Transverse colon (tissue), 4 donors: ENCODE measurements around the gene ARL15. TPM values are rescaled to one million over a fixed set of nuclear protein-coding genes. Genes with fewer than 3 reads are reported as not detected.

Source experiments
- DNase-seq: peaks from one replicate; pipeline ENCODE4 v3.0.0-alpha.2; 2019
- H3K27ac ChIP-seq, 4 donors: fragments of 200-600 bp; sonication (generic); 2 replicates each; pipeline ENCODE4 v1.5.1; 2016 to 2018; ENCODE audit warnings: inconsistent platforms in 4 of 4
- H3K27me3 ChIP-seq: fragments of 200-600 bp; sonication (generic); 2 replicates; pipeline ENCODE4 v1.5.1; 2017; ENCODE audit warnings: inconsistent platforms
- H3K36me3 ChIP-seq, 4 donors: fragments of 200-600 bp; sonication (generic); 2 replicates each; pipeline ENCODE4 v1.5.1; 2017 to 2019; ENCODE audit warnings: inconsistent platforms in 4 of 4
- H3K4me1 ChIP-seq, 4 donors: fragments of 200-600 bp; sonication (generic); 2 replicates each; pipeline ENCODE4 v1.5.1; 2017 to 2020; ENCODE audit warnings: inconsistent platforms in 4 of 4
- H3K4me3 ChIP-seq, 4 donors: fragments of 200-600 bp; sonication (generic); 1 replicate in 1 of 4; 2 replicates in 3 of 4; pipeline versions ENCODE4 v1.5.1 to v1.6.1; 2017 to 2019; ENCODE audit warnings: inconsistent platforms in 4 of 4
- H3K9me3 ChIP-seq, 2 donors: fragments of 200-600 bp; sonication (generic); 2 replicates each; pipeline ENCODE4 v1.5.1; 2017 to 2019; ENCODE audit warnings: inconsistent platforms in 2 of 2
- EP300 ChIP-seq: sonication (generic); formaldehyde crosslinking; IDR thresholded peaks from one replicate; pipeline ENCODE4 v1.6.1; 2017; ENCODE audit warnings: antibody characterized with exemption, low read depth
- POLR2A ChIP-seq: fragments of 450-650 bp; IDR thresholded peaks from one replicate; pipeline ENCODE4 v1.6.1; 2016; ENCODE audit warnings: antibody characterized with exemption, mild to moderate bottlenecking, moderate library complexity
- POLR2AphosphoS5 ChIP-seq, 3 donors: sonication (generic); formaldehyde crosslinking; IDR thresholded peaks; one replicate each; pipeline ENCODE4 v1.6.1; 2016; ENCODE audit warnings: antibody characterized with exemption in 3 of 3
- WGBS, 2 donors: methylation state at CpG; one replicate each; pipeline ENCODE4 v1.1.5; 2018; ENCODE audit warnings: low coverage in 1 of 2; 5-methylcytosine and 5-hydroxymethylcytosine counted together
- in situ Hi-C, 4 donors: fragments of 200-750 bp; cut with MboI; loops; one replicate each; pipeline versions ENCODE4 v1.15.0 to v1.15.1; 2017; ENCODE audit warnings: low sequenced_read_pairs in 3 of 4, low pct_ligation_motif_present in 1 of 4, low pct_unique_long_range_greater_than_20kb in 1 of 4
- intact Hi-C: fragments of 100-400 bp; cut with DNase I; formaldehyde crosslinking; loops from one replicate; pipeline ENCODE4 v1.15.1; 2023; ENCODE audit warnings: low total_unique reads
- total RNA-seq, 4 donors: library from RNA; depleted of rRNA; stranded (reverse); fragments of >200 nt; gene quantifications; one replicate each; pipeline ENCODE4 v1.1.0, GENCODE V29; 2016
- TF ChIP-seq, protein P1 (sequence below), 5 experiments: fragments of 200-600 bp in 3 of 5; fragments of 450-650 bp in 2 of 5; sonication (generic) in 3 of 5; IDR thresholded peaks; 1 replicate in 2 of 5; 2 replicates in 3 of 5; pipeline ENCODE4 v1.5.1; 2016 to 2017; ENCODE audit warnings: antibody characterized with exemption in 5 of 5, inconsistent platforms in 3 of 5, mild to moderate bottlenecking in 2 of 5, moderate library complexity in 1 of 5

ARL15 gene
- total RNA-seq, 4 donors from 2014 or later = 9.0 to 57.1 (median 27.7) TPM

DNA sequence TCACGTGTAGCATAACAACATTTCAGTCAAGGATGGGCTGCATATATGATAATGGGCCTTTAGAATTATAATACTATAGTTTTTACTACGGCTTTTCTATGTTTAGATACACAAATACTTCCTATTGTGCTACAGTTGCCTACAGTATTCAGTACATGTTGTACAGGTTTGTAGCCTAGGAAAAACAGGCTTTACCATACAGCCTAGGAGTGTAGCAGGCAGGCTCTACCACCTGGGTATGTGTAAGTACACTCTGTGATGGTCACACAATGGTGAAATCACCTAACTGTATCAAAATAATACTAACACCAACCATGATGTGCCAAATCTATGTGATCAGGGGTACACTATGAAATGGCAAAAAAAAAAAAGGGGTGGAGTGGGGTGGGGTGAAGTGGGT, 372.9 kb downstream of the ARL15 start:
- H3K27me3 ChIP-seq = no peaks in the 10 kb centered on the region
- in situ Hi-C loops = no loop called here
- H3K9me3 ChIP-seq = no peaks in the 10 kb centered on the region
- no peaks in the 10 kb centered on the region for H3K36me3 ChIP-seq
- intact Hi-C loops = no loop called here
- H3K4me1 ChIP-seq = no peaks in the 10 kb centered on the region
- 83 to 90% methylated on average over 2 of the region's 2 CpGs for WGBS, 2 donors
- TF ChIP-seq POLR2A (no peak), POLR2AphosphoS5 (IDR thresholded peaks at IDR 0.05) (no peak), EP300 (no peak)
- TF ChIP-seq, protein P1, sequence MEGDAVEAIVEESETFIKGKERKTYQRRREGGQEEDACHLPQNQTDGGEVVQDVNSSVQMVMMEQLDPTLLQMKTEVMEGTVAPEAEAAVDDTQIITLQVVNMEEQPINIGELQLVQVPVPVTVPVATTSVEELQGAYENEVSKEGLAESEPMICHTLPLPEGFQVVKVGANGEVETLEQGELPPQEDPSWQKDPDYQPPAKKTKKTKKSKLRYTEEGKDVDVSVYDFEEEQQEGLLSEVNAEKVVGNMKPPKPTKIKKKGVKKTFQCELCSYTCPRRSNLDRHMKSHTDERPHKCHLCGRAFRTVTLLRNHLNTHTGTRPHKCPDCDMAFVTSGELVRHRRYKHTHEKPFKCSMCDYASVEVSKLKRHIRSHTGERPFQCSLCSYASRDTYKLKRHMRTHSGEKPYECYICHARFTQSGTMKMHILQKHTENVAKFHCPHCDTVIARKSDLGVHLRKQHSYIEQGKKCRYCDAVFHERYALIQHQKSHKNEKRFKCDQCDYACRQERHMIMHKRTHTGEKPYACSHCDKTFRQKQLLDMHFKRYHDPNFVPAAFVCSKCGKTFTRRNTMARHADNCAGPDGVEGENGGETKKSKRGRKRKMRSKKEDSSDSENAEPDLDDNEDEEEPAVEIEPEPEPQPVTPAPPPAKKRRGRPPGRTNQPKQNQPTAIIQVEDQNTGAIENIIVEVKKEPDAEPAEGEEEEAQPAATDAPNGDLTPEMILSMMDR (IDR thresholded peaks at IDR 0.05) = no peak
- no peak overlapping the region for H3K27ac ChIP-seq
- DNase-seq = no peak
- H3K4me3 ChIP-seq = no peak overlapping the region

DNA sequence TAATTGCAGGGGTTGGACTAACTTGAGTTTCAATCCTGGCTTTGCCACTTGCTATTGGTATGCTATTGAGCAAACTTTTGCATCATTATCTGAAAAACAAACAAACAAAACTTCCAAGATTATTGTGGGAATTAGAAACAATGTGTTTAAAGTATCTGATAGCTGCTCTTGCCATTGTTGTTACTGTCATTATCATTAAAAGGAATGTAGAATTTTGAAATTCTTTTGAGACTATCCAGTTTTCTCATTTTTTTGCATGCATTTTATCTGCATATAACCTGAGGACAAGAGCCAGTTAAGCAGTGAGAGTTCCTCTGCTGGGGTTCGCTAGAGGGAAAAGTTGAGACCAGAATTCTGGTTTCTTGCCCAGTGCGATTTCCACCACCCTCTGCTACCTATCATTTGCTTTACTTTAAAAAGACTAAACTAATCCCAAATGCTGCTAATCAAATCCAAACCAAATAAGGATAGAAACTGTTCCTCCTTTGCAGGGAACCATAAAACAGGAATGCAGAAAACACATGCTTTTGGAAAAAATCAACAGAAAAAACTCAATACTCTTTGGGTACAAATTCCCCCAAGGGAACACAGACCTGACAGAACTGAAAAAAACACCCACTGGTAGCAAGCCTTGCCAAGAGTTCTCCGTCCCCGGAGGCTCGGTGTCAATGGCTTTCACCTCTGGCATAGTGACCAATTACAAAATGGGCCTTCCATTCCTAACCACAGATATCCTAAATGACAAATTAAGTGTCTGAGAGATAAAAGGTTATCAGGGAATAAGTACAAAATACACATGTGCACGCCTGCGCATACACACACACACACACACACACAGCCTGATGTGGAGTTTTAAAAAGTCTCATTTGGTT, 373.7 kb downstream of the ARL15 start:
- Histone ChIP-seq H3K4me3 (no peak overlapping the region), H3K36me3 (no peaks in the 10 kb centered on the region), H3K4me1 (no peaks in the 10 kb centered on the region), H3K27ac (no peak overlapping the region), H3K27me3 (no peaks in the 10 kb centered on the region), H3K9me3 (no peaks in the 10 kb centered on the region)
- 80 to 84% methylated on average over 7 of the region's 7 CpGs for WGBS, 2 donors
- in situ Hi-C loops = no loop called here
- intact Hi-C loops = no loop called here
- DNase-seq = no peak
- TF ChIP-seq POLR2AphosphoS5 (IDR thresholded peaks at IDR 0.05) (no peak), EP300 (no peak), POLR2A (no peak)
- TF ChIP-seq, protein P1 (IDR thresholded peaks at IDR 0.05) = no peak

DNA sequence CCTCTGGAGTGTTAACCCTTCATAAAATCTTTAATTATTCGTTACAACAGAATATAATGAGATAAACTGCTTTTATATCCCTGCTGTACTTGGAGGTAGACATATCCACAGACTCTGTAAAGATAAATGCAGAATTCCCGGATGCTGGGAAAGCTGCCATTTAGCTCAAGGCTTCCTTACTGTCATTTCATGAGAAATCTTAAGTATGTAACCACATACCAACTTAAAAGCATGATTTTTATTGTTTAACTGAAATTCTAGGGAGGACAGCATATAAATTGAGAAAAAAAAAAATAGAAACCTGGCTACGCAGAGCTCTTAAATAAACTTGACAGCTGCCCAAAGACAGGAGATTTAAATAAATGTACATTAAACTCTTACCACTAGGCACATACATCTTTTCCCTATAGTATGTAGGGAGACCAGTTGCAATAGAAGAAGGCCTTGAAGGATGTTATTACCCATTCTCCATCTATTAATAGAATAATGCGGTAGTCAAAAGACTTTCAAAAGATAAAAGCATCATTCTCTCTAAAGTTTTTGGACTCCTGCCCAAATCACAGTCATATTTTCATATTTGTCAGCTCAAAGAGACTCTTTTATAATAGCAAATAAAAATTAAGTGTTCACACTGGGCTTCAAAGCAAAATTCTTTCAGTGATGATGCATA, 376.1 kb downstream of the ARL15 start:
- Histone ChIP-seq H3K36me3 (no peaks in the 10 kb centered on the region), H3K4me1 (no peaks in the 10 kb centered on the region), H3K4me3 (no peak overlapping the region), H3K27me3 (no peaks in the 10 kb centered on the region), H3K9me3 (no peaks in the 10 kb centered on the region), H3K27ac (no peak overlapping the region)
- DNase-seq = no peak
- in situ Hi-C loops (no loop called here), intact Hi-C loops (no loop called here)
- WGBS, 2 donors = 83 to 88% methylated on average over 4 of the region's 4 CpGs
- TF ChIP-seq POLR2A (no peak), POLR2AphosphoS5 (IDR thresholded peaks at IDR 0.05) (no peak), EP300 (no peak)
- TF ChIP-seq, protein P1 (IDR thresholded peaks at IDR 0.05) = no peak

DNA sequence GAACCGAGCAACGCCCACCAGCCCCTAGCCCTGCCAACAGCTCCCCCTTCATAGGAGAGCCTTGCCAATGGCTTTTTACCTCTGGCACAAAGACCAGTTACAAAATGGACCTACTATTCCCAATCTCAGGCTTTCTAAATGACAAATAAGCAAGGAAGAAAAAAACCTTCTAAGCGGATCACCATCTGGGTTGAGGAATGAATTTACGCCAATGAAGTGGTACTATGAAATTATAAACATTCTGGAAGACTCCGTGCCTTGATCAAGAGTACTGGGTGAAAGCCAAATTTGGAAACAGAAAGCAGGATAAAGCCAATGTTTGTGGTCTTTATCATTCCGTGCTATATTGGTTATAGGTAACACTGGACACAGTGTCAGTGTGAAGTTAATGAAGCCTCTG, 378.0 kb downstream of the ARL15 start:
- Histone ChIP-seq H3K27ac (no peak overlapping the region), H3K36me3 (no peaks in the 10 kb centered on the region), H3K9me3 (no peaks in the 10 kb centered on the region), H3K4me3 (no peak overlapping the region), H3K4me1 (no peaks in the 10 kb centered on the region), H3K27me3 (no peaks in the 10 kb centered on the region)
- no peak for TF ChIP-seq POLR2AphosphoS5 (IDR thresholded peaks at IDR 0.05)
- no peak for TF ChIP-seq EP300
- TF ChIP-seq, protein P1 (IDR thresholded peaks at IDR 0.05) = no peak
- no peak for TF ChIP-seq POLR2A
- WGBS, 2 donors = 86 to 98% methylated on average over 5 to 6 of the region's 6 CpGs
- intact Hi-C loops (no loop called here), in situ Hi-C loops (no loop called here)
- no peak for DNase-seq
